OCI-LY7 (cell line): Measurements from ENCODE around the gene GP2.

Experiments
- EZH2phosphoT487 ChIP-seq: fragments of 200-600 bp; sonication (generic); IDR thresholded peaks from 2 replicates; pipeline ENCODE4 v1.6.1; 2018; ENCODE audit warnings: low read depth, borderline replicate concordance, mild to moderate bottlenecking, mixed run types, antibody characterized with exemption, low read length, moderate library complexity, mixed read lengths
- TF ChIP-seq, protein P1 (sequence below): fragments of 200-600 bp; sonication (generic); conservative IDR thresholded peaks from 2 replicates; pipeline ENCODE4 v1.5.1; 2014; ENCODE audit warnings: mild to moderate bottlenecking, antibody characterized with exemption, low read length, moderate library complexity, mixed read lengths

DNA sequence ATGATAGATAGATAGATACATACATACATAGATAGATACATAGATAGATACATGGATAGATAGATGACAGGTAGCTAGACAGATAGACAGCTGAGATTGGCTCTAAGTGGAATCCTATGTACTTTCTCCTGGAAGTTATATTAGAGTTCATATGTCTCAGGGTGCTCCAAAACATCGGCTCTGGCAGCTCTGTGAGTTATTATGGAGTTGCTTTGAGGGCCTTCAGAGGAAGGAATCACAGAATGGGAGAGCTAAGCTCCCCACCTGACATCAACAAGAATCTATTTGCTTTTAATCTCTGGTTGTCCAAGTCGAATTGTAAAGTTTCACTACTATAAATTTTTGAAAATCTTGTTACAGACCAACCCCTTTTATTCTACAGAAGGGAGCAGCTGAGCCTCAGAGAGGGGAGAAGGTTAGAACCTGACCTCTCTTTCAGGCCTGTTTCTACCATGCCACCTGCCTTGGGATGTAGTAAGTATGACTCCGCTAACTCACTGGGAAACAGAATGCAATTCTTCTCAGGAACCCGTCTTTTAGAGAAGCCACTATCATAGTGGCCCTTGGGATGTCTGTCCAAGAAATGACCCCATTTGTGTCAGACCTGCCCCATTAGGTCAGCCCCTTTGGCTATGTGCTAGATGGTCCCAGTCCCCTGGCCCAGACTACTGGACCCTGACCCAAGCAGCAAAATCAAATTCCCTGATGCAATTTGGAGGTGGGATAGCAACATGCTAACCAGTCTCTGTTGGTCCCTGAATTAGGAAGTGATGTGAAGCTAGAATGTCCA, 18.3 kb downstream of the GP2 start:
- TF ChIP-seq, protein P1, sequence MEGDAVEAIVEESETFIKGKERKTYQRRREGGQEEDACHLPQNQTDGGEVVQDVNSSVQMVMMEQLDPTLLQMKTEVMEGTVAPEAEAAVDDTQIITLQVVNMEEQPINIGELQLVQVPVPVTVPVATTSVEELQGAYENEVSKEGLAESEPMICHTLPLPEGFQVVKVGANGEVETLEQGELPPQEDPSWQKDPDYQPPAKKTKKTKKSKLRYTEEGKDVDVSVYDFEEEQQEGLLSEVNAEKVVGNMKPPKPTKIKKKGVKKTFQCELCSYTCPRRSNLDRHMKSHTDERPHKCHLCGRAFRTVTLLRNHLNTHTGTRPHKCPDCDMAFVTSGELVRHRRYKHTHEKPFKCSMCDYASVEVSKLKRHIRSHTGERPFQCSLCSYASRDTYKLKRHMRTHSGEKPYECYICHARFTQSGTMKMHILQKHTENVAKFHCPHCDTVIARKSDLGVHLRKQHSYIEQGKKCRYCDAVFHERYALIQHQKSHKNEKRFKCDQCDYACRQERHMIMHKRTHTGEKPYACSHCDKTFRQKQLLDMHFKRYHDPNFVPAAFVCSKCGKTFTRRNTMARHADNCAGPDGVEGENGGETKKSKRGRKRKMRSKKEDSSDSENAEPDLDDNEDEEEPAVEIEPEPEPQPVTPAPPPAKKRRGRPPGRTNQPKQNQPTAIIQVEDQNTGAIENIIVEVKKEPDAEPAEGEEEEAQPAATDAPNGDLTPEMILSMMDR: no peak
- TF ChIP-seq EZH2phosphoT487: no peak
